Neural crest cell (in vitro differentiated cells): ENCODE results near the gene ITSN1. TPM values are rescaled to one million over a fixed set of nuclear protein-coding genes. Genes with fewer than 3 reads are reported as not detected.

Experiments
- DNase-seq: peaks from one replicate; pipeline ENCODE4 v3.0.0; 2021; ENCODE audit warnings: low read depth, mixed read lengths, low spot score
- H3K27ac Mint-ChIP-seq: one replicate; pipeline ENCODE4 v1.8.0; 2021; ENCODE audit warnings: mild to moderate bottlenecking, mixed read lengths; ENCODE audit not compliant: unreplicated experiment
- H3K27me3 Mint-ChIP-seq: 2 replicates; pipeline ENCODE4 v1.8.0; 2021; ENCODE audit warnings: low read depth, mild to moderate bottlenecking, mixed read lengths
- H3K36me3 Mint-ChIP-seq: 2 replicates; pipeline ENCODE4 v1.8.0; 2021; ENCODE audit warnings: low read depth, mild to moderate bottlenecking, mixed read lengths
- H3K4me1 Mint-ChIP-seq: 2 replicates; pipeline ENCODE4 v1.8.0; 2021; ENCODE audit warnings: mixed read lengths
- H3K4me3 Mint-ChIP-seq: one replicate; pipeline ENCODE4 v1.8.0; 2021; ENCODE audit warnings: mild to moderate bottlenecking, mixed read lengths
- H3K9me3 Mint-ChIP-seq: 2 replicates; pipeline ENCODE4 v1.8.0; 2021; ENCODE audit warnings: mixed read lengths
- CTCF ChIP-seq: fragments of 200-600 bp; sonication (generic); conservative IDR thresholded peaks from 2 replicates; pipeline ENCODE4 v1.5.0; 2021; ENCODE audit warnings: antibody characterized with exemption, mild to moderate bottlenecking
- total RNA-seq: library from RNA; stranded (reverse); gene quantifications from 2 replicates; pipeline ENCODE4 v1.2.1, GENCODE V29; 2021

The ITSN1 gene
- total RNA-seq, 1 donor from 2014 or later = 62.7 TPM

DNA sequence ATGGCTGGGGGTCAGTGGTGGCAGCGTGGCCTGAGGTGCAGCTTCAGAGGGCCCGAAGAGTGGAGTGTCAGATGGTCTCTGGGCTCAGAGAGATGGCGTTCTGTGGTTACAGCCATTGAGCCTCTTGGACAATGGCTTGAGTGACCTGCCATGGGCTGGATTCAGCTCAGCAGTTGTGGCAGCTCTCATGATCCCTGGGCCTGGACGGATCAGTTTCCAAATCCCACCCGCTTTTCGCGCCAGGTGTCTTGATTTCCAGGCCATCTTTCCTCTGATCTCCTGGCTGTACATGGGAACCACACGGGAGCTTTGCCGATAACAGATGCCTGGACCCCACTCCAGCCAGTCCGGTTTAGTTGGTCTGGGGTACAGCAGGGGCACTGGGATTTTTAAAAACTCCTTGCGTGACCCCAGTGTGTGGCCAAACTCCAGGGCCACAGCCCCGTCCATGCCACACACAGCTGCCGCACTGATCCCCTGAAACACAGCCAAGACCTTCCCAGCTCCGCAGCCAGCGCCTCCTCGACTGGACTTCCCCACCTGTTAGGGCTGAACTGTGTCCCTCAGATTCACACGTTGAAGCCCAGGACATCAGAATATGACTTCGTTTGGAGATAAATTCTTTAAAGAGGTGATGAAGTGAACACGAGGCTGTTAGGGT, 205.4 kb downstream of the ITSN1 start:
- H3K4me3 Mint-ChIP-seq = no peak overlapping the region
- H3K27me3 Mint-ChIP-seq = peaks cover 2% of the 10 kb centered on the region
- no peak for TF ChIP-seq CTCF
- peaks cover 12% of the 10 kb centered on the region for H3K36me3 Mint-ChIP-seq
- H3K9me3 Mint-ChIP-seq = peaks cover 10% of the 10 kb centered on the region
- no peak for DNase-seq
- H3K27ac Mint-ChIP-seq = no peak overlapping the region
- H3K4me1 Mint-ChIP-seq = peaks cover 50% of the 10 kb centered on the region

DNA sequence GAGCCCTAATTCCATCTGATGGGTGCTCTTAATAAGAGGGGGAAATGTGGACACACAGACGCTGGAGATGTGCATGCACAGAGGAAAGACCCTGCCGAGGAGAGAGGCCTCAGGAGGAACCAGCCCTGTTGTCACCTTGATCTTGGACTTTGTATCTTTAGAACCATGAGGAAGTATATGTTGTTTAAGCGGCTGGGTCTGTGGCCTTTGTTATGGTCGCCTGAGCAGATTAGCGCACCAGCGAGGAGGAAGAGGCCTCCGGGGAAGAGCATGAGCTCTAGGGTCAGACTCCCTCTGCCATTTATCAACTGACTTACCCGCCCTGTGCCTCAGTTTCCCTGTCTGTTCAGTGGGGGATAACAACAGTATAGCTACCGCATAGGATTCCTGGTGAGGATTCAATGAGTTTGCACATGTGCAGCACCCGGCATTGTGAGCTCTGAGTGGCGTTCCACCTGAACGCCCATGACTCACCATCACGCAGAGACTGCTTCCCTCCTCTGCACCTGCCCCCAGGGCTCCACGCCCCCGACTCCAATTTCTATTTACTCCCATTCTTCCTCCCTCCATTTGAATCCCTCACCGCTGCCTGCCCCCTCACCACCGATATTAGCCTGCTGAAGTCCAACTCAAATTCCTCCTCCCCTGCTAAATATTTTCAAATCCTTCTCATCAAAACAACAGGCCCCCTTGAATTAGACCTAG, 206.1 kb downstream of the ITSN1 start:
- peaks cover 12% of the 10 kb centered on the region for H3K36me3 Mint-ChIP-seq

DNA sequence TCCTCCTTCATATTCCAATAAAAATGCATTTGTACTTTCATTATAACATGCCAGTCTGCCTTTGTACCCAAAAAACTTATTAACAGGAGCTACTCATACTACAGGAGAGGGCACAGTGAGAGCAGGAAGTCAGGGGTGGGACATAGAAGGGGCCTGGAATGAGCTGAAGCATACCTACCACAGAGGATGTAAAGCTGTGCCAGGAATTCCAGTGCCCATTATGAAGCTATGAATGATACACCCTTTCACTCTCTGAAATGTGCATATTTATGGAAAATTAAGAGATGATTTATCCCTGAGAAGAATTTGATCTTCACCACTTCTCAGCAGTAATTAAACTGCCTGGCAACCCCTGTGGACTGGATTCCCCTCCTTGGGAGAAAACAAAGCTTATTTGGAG, 207.5 kb downstream of the ITSN1 start:
- Mint-ChIP-seq H3K9me3 (peaks cover 11% of the 10 kb centered on the region), H3K27me3 (peaks cover 2% of the 10 kb centered on the region), H3K4me1 (peaks cover 39% of the 10 kb centered on the region), H3K36me3 (peaks cover 10% of the 10 kb centered on the region), H3K27ac (no peak overlapping the region), H3K4me3 (no peak overlapping the region)
- TF ChIP-seq CTCF = no peak
- no peak for DNase-seq

More for the DNA sequence above, 206.1 kb downstream of the ITSN1 start:
- H3K27ac Mint-ChIP-seq = peak overlapping the region; percentile 6
- H3K4me3 Mint-ChIP-seq = no peak overlapping the region
- peaks cover 2% of the 10 kb centered on the region for H3K27me3 Mint-ChIP-seq
- TF ChIP-seq CTCF = no peak
- DNase-seq = no peak
- peaks cover 10% of the 10 kb centered on the region for H3K9me3 Mint-ChIP-seq
- peaks cover 43% of the 10 kb centered on the region for H3K4me1 Mint-ChIP-seq

GRCh38 chr21:33850401-33850800, 208.1 kb downstream of the ITSN1 start:
- no peak overlapping the region for H3K27ac Mint-ChIP-seq
- no peak overlapping the region for H3K4me3 Mint-ChIP-seq
- no peak for DNase-seq
- H3K4me1 Mint-ChIP-seq = peaks cover 35% of the 10 kb centered on the region
- TF ChIP-seq CTCF = no peak
- H3K27me3 Mint-ChIP-seq = peaks cover 2% of the 10 kb centered on the region
- peaks cover 10% of the 10 kb centered on the region for H3K36me3 Mint-ChIP-seq
- peaks cover 12% of the 10 kb centered on the region for H3K9me3 Mint-ChIP-seq

GRCh38 chr21:33850985-33851384, 208.7 kb downstream of the ITSN1 start:
- no peak for DNase-seq
- peaks cover 2% of the 10 kb centered on the region for H3K27me3 Mint-ChIP-seq
- no peak overlapping the region for H3K4me3 Mint-ChIP-seq
- H3K27ac Mint-ChIP-seq = no peak overlapping the region
- H3K36me3 Mint-ChIP-seq = peaks cover 9% of the 10 kb centered on the region
- peaks cover 30% of the 10 kb centered on the region for H3K4me1 Mint-ChIP-seq
- TF ChIP-seq CTCF = no peak
- peaks cover 10% of the 10 kb centered on the region for H3K9me3 Mint-ChIP-seq
